ENCODE results near the gene GPSM1. TPM values are rescaled to one million over a fixed set of nuclear protein-coding genes. Genes with fewer than 3 reads are reported as not detected.

Gene GPSM1
- total RNA-seq, 6 experiments from 2014 or later: 1.3 to 4.8 (median 4.1) TPM

DNA sequence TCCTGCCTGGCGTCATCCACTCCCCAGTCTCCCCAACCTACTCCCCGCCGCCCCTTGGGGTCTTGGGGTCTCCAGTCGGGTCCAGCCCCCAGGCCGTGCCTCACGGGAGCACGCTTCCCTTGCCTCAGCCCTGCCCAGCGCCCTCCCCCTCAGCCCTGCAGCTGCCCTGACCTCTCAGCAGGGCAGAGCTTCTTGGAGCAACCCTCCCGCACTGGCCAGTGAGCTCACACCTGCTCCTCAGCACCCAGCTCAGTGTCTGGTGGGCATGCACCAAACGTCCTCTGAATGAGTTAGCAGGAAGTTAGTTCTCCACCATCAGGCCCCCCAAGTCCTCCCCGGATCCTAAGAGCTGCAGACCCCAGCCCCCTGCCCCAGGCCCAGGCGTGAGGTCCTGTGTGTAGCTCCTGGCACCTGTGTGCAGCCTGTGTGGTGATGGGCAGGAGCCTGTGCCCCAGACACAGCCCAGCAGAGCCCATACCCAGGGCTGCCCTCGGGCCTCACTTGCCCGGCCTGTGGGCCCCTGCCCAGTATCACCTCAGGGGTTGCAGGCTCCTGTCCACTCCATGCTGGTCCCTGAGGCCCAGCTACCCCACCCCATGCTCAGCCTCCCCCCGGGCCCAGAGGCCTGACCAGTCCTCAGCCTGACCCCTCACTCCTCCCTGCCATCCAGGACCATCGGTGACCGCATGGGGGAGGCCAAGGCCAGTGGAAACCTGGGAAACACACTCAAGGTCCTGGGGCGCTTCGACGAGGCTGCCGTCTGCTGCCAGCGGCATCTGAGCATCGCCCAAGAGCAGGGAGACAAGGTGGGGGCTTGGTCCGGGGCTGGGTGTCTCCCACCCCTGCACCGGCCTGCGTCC lies 8.2 kb downstream of the GPSM1 start:
- no peak for TF ChIP-seq POLR2A (IDR thresholded peaks at IDR 0.05)
- TF ChIP-seq, protein P1, sequence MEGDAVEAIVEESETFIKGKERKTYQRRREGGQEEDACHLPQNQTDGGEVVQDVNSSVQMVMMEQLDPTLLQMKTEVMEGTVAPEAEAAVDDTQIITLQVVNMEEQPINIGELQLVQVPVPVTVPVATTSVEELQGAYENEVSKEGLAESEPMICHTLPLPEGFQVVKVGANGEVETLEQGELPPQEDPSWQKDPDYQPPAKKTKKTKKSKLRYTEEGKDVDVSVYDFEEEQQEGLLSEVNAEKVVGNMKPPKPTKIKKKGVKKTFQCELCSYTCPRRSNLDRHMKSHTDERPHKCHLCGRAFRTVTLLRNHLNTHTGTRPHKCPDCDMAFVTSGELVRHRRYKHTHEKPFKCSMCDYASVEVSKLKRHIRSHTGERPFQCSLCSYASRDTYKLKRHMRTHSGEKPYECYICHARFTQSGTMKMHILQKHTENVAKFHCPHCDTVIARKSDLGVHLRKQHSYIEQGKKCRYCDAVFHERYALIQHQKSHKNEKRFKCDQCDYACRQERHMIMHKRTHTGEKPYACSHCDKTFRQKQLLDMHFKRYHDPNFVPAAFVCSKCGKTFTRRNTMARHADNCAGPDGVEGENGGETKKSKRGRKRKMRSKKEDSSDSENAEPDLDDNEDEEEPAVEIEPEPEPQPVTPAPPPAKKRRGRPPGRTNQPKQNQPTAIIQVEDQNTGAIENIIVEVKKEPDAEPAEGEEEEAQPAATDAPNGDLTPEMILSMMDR (IDR thresholded peaks at IDR 0.05): no peak
- no peaks in the 10 kb centered on the region for H3K9me3 ChIP-seq
- H3K4me3 ChIP-seq: no peak overlapping the region
- intact Hi-C loops (cut with DNase I): no loop called here
- no peaks in the 10 kb centered on the region for H3K4me1 ChIP-seq
- ATAC-seq (no peak), DNase-seq (no peak)
- H3K36me3 ChIP-seq: no peaks in the 10 kb centered on the region
- 90% methylated on average over 2 of the region's 26 CpGs for WGBS (ENCODE audit: insufficient coverage, low coverage, low lambda C conversion rate, missing lambda C conversion rate)
- no peaks in the 10 kb centered on the region for H3K27me3 ChIP-seq
- no peak overlapping the region for H3K27ac ChIP-seq

GRCh38 chr9:136336156-136336870 lies 9.0 kb downstream of the GPSM1 start:
- intact Hi-C loops (cut with DNase I): no loop called here
- Histone ChIP-seq H3K4me3 (no peak overlapping the region), H3K9me3 (no peaks in the 10 kb centered on the region), H3K27me3 (no peaks in the 10 kb centered on the region), H3K4me1 (no peaks in the 10 kb centered on the region), H3K36me3 (no peaks in the 10 kb centered on the region), H3K27ac (no peak overlapping the region)
- DNase-seq (no peak), ATAC-seq (no peak)
- 62% methylated on average over 3 of the region's 30 CpGs for WGBS (ENCODE audit: insufficient coverage, low coverage, low lambda C conversion rate, missing lambda C conversion rate)
- no peak for TF ChIP-seq POLR2A (IDR thresholded peaks at IDR 0.05)
- TF ChIP-seq, protein P1 (IDR thresholded peaks at IDR 0.05): no peak

GRCh38 chr9:136336881-136337280 lies 9.5 kb downstream of the GPSM1 start:
- Histone ChIP-seq H3K36me3 (no peaks in the 10 kb centered on the region), H3K27me3 (no peaks in the 10 kb centered on the region), H3K27ac (no peak overlapping the region), H3K4me3 (no peak overlapping the region), H3K9me3 (no peaks in the 10 kb centered on the region), H3K4me1 (no peaks in the 10 kb centered on the region)
- WGBS (ENCODE audit: insufficient coverage, low coverage, low lambda C conversion rate, missing lambda C conversion rate): no CpG with 5 or more reads among the region's 23 CpGs
- ATAC-seq: no peak
- no peak for TF ChIP-seq POLR2A (IDR thresholded peaks at IDR 0.05)
- TF ChIP-seq, protein P1 (IDR thresholded peaks at IDR 0.05): no peak
- no peak for DNase-seq
- intact Hi-C loops (cut with DNase I): no loop called here

DNA sequence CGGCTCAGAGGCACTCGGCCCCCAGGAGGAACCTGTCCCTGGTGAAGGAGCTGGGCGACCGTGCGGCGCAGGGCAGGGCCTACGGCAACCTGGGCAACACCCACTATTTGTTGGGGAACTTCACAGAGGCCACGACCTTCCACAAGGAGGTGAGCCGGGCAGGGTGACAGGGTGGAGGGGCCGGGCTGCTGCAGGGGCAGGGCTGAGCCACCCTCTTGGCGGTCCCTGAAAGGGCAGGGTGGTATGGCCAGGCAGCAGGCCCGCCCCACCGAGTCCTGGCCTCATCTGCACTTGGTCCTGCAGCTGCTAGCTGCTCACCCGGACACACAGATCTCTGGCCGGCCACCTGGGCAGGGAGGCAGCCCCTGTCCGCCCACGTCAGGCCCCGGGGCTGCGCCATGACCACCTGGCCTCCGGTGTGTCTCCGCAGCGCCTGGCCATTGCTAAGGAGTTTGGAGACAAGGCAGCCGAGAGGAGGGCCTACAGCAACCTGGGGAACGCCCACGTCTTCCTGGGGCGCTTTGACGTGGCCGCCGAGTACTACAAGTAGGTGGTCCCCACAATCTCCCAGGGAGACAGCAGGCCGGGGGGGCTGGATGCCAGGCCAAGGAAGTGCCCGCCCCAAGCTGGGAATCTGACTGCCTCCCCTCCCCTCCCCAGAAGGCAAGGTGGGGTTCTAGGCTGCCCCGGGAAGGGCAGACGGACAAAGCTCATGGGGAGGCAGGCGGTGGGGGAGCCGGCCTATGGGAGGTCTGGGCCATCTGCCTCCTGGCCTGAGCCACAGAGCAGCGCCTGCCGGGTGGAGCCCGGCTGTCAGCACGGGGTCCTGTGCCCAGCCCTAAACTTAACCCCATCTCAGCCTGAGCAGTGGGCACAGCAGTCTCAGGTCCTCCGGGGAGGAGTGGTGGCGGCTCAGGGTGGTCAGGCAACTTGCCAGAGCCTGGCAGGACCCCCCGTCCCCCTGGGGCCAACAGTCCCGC lies 10.4 kb downstream of the GPSM1 start:
- Histone ChIP-seq H3K27ac (no peak overlapping the region), H3K27me3 (no peaks in the 10 kb centered on the region), H3K4me1 (no peaks in the 10 kb centered on the region), H3K4me3 (no peak overlapping the region), H3K9me3 (no peaks in the 10 kb centered on the region), H3K36me3 (no peaks in the 10 kb centered on the region)
- intact Hi-C loops (cut with DNase I): no loop called here
- ATAC-seq (no peak), DNase-seq (no peak)
- WGBS (ENCODE audit: insufficient coverage, low coverage, low lambda C conversion rate, missing lambda C conversion rate): 86% methylated on average over 6 of the region's 43 CpGs
- no peak for TF ChIP-seq POLR2A (IDR thresholded peaks at IDR 0.05)
- TF ChIP-seq, protein P1 (IDR thresholded peaks at IDR 0.05): no peak
